GM12873 (cell line): ENCODE measurements around the gene TNFRSF12A.

ENCODE experiments used
- TF ChIP-seq, protein P1 (sequence below): IDR thresholded peaks from 2 replicates; pipeline ENCODE4 v1.5.1; 2012; ENCODE audit warnings: low read depth, mild to moderate bottlenecking, moderate library complexity, low read length, control low read depth; ENCODE audit not compliant: insufficient read depth; ENCODE audit errors: missing control alignments

TNFRSF12A gene

GRCh38 chr16:3023669-3024478 lies 3.7 kb downstream of the TNFRSF12A start, which contains the start of the genes HCFC1R1 and THOC6:
Gene HCFC1R1, minus strand, starts transcription at chr16:3023942. Its CDS starts 1 bp downstream, at chr16:3023941.
Gene THOC6, plus strand, starts transcription at chr16:3024035. Its CDS starts 292 bp downstream, at chr16:3024327.
- TF ChIP-seq, protein P1, sequence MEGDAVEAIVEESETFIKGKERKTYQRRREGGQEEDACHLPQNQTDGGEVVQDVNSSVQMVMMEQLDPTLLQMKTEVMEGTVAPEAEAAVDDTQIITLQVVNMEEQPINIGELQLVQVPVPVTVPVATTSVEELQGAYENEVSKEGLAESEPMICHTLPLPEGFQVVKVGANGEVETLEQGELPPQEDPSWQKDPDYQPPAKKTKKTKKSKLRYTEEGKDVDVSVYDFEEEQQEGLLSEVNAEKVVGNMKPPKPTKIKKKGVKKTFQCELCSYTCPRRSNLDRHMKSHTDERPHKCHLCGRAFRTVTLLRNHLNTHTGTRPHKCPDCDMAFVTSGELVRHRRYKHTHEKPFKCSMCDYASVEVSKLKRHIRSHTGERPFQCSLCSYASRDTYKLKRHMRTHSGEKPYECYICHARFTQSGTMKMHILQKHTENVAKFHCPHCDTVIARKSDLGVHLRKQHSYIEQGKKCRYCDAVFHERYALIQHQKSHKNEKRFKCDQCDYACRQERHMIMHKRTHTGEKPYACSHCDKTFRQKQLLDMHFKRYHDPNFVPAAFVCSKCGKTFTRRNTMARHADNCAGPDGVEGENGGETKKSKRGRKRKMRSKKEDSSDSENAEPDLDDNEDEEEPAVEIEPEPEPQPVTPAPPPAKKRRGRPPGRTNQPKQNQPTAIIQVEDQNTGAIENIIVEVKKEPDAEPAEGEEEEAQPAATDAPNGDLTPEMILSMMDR: no peak

GRCh38 chr16:3025032-3026002 lies 5.1 kb downstream of the TNFRSF12A start:
- TF ChIP-seq, protein P1: no peak

DNA sequence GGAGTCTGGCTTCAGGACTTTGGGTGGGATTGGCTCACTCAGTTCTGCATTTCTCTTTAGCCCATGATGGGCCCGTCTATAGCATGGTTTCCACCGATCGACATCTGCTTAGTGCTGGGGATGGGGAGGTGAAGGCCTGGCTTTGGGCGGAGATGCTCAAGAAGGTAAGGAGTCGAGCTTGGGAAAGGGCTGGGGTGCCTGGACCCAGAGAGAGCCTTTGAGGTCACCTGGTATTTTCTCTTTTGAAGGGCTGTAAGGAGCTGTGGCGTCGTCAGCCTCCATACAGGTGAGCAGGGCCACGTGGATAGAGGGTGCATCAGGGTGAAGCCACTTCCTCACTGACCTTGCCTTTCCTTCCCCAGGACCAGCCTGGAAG lies 5.8 kb downstream of the TNFRSF12A start:
- TF ChIP-seq, protein P1: no peak

DNA sequence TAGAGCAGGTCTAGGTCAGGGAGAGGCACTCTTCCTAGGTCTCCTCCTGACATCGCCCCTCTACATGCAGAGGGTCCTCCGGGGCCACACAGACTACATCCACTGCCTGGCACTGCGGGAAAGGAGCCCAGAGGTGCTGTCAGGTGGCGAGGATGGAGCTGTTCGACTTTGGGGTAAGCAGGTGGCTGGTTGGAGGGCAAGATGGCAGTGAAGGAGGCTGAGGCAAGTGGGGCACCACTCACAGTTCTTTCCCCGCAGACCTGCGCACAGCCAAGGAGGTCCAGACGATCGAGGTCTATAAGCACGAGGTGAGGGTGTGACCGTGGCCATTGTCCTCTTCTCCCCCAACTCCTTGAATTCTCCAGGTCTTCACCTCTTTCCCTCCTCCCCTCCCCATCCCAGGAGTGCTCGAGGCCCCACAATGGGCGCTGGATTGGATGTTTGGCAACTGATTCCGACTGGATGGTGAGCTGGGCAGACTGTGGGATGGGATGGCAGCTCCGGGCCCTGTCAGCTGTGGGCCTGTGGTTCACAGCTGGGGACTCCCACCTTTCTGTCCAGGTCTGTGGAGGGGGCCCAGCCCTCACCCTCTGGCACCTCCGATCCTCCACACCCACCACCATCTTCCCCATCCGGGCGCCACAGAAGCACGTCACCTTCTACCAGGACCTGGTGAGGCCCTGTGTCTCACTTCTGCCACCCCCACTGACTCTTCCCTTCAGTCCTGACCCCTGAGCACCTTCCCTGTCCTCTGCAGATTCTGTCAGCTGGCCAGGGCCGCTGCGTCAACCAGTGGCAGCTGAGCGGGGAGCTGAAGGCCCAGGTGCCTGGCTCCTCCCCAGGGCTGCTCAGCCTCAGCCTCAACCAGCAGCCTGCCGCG lies 6.7 kb downstream of the TNFRSF12A start:
- TF ChIP-seq, protein P1: no peak

- TF ChIP-seq, protein P1: no peak
Measured at GRCh38 chr16:3027489-3027795, 7.3 kb downstream of the TNFRSF12A start.

DNA sequence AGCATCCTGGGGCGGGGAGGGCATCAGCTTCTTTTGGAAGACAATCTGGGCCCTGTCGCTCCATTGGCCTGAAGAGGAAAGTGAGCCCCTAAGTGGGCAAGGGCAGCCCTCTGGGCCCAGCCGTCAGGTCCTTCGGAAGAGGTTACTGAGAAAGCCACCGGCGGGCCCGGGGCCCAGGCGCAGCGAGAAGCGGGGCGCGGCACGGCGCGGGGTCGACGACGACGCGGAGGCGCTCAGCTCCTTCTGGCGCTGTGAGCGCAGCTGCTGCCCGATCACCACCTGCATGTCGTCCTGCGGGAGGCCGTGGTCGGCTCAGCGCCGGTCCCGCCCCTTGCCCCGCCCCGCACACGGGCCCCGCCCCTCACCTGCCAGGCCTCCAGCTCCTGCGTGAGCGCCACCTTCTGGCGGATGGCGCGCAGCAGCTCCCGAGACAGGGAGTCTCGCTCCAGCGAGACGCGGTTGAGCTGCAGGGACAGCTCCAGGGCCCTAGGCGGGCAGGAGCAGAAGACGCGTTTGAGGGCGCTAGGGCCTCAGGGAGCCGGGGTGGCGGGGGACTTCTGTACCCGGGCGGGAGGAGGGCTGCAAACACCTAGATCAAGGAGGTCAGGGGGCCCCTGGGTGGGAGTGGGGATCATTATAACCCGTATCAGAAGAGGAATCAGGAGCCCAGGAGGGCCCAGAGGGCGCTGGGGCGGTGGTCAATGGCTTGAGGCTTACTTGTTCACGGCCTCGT lies 8.0 kb downstream of the TNFRSF12A start:
- TF ChIP-seq, protein P1: peak; percentile 86
